Measurements from ENCODE around the gene SHISAL1.

DNA sequence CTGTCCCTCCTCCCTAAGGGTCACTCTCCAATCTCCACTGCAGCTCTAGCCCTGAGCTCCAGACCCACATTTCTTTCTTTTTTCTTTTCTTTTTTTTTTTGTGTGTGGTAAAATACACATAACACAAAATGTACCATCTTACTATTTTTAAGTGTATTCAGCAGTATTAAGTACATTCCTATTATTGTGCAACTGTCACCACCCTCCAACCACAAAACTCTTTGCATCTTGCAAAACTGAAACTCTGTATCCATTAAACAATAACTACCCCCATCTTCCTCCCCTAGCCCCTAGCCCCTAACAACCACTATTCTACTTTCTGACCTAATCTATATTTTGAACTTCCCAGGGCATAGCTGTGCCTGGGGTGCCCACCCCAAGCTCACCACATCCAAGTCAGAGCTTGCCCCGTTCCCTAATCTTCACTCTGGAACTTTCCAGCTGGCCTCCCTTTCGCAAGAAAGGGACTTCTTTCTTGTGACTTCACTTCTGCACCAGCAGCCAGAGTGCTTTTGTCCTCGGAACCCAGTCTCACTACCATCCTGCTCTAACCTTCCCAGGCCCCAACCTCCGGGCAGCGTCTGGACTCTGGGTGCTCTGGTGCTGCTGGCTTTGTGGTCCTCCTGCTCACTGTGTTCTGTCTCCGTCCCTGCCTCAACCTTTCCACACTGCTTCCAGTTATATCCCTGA is 101.3 kb downstream of the SHISAL1 start:
- TF ChIP-seq CTCF (IDR thresholded peaks at IDR 0.05) (no peak), ZFX (IDR thresholded peaks at IDR 0.05; ENCODE audit: borderline replicate concordance) (no peak)

Data from 22Rv1 (cell line).